Cardiac fibroblast (primary cell): ENCODE results near the gene KCNH4.

Source experiments
- DNase-seq, 2 donors: peaks; one replicate each; pipeline versions ENCODE4 v3.0.0 to v3.0.0-alpha.2; 2010; ENCODE audit warnings: low read depth in 2 of 2
- H3K4me3 ChIP-seq, 2 donors: replicated peaks in 1 of 2; 1 replicate in 1 of 2; 2 replicates in 1 of 2; pipeline ENCODE4 v1.5.1; 2011; ENCODE audit warnings: low read depth in 2 of 2, low read length in 2 of 2, mild to moderate bottlenecking in 2 of 2, moderate library complexity in 1 of 2
- TF ChIP-seq, protein P1 (sequence below): IDR thresholded peaks from one replicate; pipeline ENCODE4 v1.5.1; 2011; ENCODE audit warnings: low read depth, mild to moderate bottlenecking, low read length, inconsistent platforms

Gene KCNH4

DNA sequence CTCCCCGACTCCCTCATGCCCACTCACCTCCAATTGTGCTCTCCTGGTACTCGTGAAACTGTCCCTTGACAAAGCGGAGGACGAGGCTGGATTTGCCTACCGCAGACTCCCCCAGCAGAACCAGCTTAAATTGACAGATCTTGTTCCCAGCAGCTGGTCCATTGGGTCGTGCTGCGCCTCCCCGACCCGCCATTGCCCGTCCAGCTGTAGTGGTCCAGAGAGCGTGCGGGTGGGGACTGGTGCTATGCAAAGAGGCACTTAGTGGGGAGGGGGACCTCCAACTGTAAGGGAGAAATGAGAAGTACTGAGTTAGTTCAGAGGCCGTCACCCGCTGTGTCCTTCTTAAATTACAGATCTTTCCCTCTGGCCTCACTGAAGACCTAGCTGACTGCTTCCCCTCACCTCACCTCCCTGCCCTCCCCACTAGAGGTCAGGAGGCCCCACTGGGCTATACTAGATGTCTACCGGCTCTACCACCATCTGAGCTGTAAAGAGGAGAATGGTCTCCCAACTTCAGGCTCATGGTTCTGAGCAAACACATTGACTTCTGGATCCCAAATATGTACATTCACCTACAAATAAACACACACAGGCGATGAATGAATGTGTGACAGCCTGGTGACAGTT lies 50.5 kb downstream of the KCNH4 start:
- H3K4me3 ChIP-seq, result no peak overlapping the region
- DNase-seq, result no peak
- TF ChIP-seq, protein P1, sequence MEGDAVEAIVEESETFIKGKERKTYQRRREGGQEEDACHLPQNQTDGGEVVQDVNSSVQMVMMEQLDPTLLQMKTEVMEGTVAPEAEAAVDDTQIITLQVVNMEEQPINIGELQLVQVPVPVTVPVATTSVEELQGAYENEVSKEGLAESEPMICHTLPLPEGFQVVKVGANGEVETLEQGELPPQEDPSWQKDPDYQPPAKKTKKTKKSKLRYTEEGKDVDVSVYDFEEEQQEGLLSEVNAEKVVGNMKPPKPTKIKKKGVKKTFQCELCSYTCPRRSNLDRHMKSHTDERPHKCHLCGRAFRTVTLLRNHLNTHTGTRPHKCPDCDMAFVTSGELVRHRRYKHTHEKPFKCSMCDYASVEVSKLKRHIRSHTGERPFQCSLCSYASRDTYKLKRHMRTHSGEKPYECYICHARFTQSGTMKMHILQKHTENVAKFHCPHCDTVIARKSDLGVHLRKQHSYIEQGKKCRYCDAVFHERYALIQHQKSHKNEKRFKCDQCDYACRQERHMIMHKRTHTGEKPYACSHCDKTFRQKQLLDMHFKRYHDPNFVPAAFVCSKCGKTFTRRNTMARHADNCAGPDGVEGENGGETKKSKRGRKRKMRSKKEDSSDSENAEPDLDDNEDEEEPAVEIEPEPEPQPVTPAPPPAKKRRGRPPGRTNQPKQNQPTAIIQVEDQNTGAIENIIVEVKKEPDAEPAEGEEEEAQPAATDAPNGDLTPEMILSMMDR, result no peak

DNA sequence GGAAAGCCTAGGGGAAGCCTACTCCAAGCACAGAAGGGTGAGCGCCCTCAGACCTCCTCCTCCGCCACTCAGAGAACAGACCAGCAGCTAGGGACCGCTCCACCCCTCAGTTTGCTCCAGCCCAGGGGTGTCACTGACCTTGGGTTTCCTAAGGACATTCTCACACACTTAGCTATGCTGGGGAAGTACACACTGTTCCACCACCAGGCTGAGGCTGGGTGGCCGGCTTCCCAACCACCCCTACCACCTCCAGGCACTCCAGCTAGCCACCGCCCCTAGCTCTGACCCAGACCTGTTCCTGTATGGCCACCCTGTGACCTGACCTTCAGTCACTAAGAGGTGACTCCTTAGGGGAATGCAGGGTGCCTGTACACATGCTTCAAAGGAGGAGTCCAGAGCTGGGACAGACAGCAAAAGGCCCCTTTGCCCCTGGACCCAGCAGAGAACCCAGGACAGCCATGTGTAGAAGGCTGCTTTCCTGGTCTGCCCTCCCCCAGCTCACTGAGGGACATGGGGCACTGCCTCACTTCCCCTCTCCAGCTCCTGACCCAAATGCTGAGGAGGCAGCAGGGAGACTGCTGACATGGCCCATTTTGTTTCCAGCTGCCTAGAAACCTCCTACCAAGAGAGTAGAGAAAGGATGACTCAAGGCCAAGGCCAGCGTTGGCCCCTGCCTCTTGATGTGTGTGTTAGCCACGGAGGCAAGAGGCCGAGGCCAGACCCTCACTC lies 51.7 kb downstream of the KCNH4 start:
- TF ChIP-seq, protein P1, result no peak
- DNase-seq, result no peak
- H3K4me3 ChIP-seq, result no peak overlapping the region

DNA sequence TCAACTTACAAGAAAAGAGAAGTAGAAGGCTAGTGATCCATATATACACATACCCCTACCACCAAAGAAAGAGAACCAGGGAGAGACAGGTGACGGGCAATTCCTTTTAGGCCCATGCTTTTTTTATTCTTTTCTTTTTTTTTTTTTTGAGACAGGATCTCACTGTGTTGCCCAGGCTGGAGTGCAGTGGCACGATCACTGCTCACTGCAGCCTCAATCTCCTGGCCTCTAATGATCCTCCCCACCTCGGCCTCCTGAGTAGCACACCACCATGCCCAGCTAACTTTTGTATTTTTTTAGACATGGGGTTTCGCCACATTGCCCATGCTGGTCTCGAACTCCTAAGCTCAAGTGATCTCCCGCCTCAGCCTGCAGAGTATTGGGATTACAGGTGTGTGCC lies 53.5 kb downstream of the KCNH4 start:
- TF ChIP-seq, protein P1, result no peak
- no peak overlapping the region for H3K4me3 ChIP-seq
- DNase-seq, result no peak

DNA sequence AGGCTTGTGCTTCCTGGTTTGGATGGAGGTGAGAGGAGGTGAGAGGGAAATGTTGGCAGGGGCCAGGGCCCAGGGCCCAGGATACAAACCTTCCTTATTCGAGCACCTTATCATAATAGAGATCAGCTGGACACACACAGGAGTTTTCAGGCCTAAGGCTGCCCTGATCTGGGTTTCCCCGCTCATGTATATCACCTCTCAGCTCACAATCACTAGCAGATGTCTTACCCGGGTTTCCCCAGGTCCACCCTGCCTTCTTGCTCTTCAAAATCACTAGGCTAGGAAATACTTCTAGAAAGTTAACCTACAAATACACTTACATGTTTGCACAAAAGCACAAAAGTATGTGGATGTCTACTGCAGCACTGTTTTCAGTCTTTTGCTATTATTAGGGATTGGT lies 54.1 kb downstream of the KCNH4 start:
- H3K4me3 ChIP-seq, result no peak overlapping the region
- TF ChIP-seq, protein P1, result no peak
- no peak for DNase-seq

DNA sequence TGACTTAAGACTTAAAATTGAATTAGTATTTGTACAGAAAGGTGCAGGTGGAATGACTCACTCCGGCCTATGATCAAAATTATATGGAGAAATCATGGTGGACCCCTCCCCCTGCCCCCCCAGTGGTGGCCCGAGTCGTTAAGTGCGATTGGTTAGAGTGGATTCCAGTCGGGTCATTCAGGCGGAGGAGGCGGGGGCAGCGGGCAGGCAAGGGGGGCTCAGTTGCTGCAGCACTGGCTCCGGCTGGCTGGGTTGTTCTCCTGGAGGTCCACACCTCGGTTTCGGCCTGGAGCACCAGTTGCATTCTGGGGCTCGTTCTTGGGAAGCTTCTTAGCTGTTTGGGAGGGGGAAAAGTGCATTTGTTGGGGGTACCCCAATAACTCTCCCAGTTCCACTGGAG lies 55.4 kb downstream of the KCNH4 start:
- TF ChIP-seq, protein P1, result no peak
- DNase-seq, result no peak
- H3K4me3 ChIP-seq, result no peak overlapping the region

DNA sequence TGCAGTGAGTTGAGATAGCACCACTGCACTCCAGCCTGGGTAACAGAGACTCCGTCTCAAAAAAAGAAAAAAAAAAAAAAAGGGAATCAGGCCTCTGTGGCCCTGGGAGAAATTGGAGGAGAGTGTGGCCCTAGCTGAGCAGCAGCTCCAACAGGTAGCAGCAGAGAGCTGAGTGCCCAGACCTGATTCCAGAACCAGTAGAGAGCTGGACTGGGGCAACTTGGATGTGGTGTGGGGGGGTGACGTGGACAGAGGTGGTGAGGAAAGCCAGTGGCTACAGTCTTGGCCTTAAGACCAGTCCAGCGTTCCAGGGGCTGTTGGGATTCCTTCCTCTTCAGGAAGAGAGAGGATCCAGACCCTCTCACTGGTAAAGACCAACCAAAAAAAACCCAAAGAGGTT lies 56.7 kb downstream of the KCNH4 start:
- no peak overlapping the region for H3K4me3 ChIP-seq
- TF ChIP-seq, protein P1, result no peak
- no peak for DNase-seq
